HCT116 (cell line): ENCODE measurements around the gene WDFY2. TPM values are rescaled to one million over a fixed set of nuclear protein-coding genes. Genes with fewer than 3 reads are reported as not detected.

Source experiments
- ATAC-seq: fragments of 200-7000 bp; cut with Tn5 transposase; 2 replicates; pipeline ENCODE4 v1.9.1; 2020; ENCODE audit warnings: mild to moderate bottlenecking, moderate library complexity
- BruUV-seq: library from RNA; stranded (reverse); fragments of 400-500 nt; replicated peaks from 2 replicates; lab custom pipeline; 2021; lab: Mats Ljungman, UMichigan
- CTCF ChIA-PET: fragments of 300-600 bp; sonication (Branson Sonifier 250); formaldehyde crosslinking; loops from one replicate; lab custom pipeline; 2021; ENCODE audit warnings: antibody characterized with exemption; lab: Charles Lee
- POLR2A ChIA-PET: fragments of 300-600, 350-600 bp; sonication (Branson Sonifier 250); formaldehyde crosslinking; loops from one replicate; lab custom pipeline; 2021; ENCODE audit warnings: antibody characterized with exemption; lab: Charles Lee
- RAD21 ChIA-PET, 2 experiments: fragments of 300-600 bp; sonication (Branson Sonifier 250); formaldehyde crosslinking; loops; one replicate each; lab custom pipeline; 2023; ENCODE audit warnings: low total read pairs in 2 of 2; ENCODE audit not compliant: uncharacterized antibody in 2 of 2, unreplicated experiment in 2 of 2, low non-redundant PET in 1 of 2; lab: Charles Lee
- DNase-seq: peaks from one replicate; pipeline ENCODE4 v3.0.0-alpha.2; 2010; ENCODE audit warnings: low read depth, low spot score
- H2AFZ ChIP-seq: fragments of 200-600 bp; shearing (Covaris generic), sonication (generic); 2 replicates; pipeline ENCODE4 v1.6.1; 2017; ENCODE audit warnings: low read depth, mixed run types, mixed read lengths, antibody characterized with exemption, low read length; ENCODE audit not compliant: poor library complexity, severe bottlenecking
- H3K27ac ChIP-seq: 2 replicates; pipeline ENCODE4 v1.5.1; 2012; ENCODE audit warnings: low read depth, low read length
- H3K27me3 ChIP-seq: fragments of 200-600 bp; sonication (generic); 2 replicates; pipeline ENCODE4 v1.6.1; 2016; ENCODE audit warnings: mixed run types, low read length, mixed read lengths; ENCODE audit not compliant: insufficient read depth
- H3K36me3 ChIP-seq, 2 experiments: fragments of 200-500 bp in 1 of 2; fragments of 200-600 bp in 1 of 2; sonication (Bioruptor generic) in 1 of 2; sonication (generic) in 1 of 2; 2 replicates each; pipeline versions ENCODE4 v1.5.1 to v1.6.1; 2014 to 2016; ENCODE audit warnings: low read length in 2 of 2, inconsistent platforms in 1 of 2, mixed read lengths in 1 of 2, mixed run types in 1 of 2; ENCODE audit not compliant: insufficient read depth in 2 of 2, control insufficient read depth in 1 of 2
- H3K4me1 ChIP-seq, 2 experiments: fragments of 200-600 bp in 1 of 2; sonication (generic) in 1 of 2; 2 replicates each; pipeline versions ENCODE4 v1.5.1 to v1.6.1; 2012 to 2017; ENCODE audit warnings: low read length in 2 of 2, inconsistent platforms in 1 of 2, mild to moderate bottlenecking in 1 of 2, mixed read lengths in 1 of 2, mixed run types in 1 of 2, moderate library complexity in 1 of 2; ENCODE audit not compliant: insufficient read depth in 2 of 2, control insufficient read depth in 1 of 2
- H3K4me2 ChIP-seq: fragments of 200-600 bp; sonication (generic); 2 replicates; pipeline ENCODE4 v1.6.1; 2017; ENCODE audit warnings: mixed run types, low read length, mixed read lengths
- H3K4me3 ChIP-seq, 2 experiments: fragments of 200-600 bp in 1 of 2; sonication (generic) in 1 of 2; replicated peaks in 1 of 2; 2 replicates each; pipeline ENCODE4 v1.5.1; 2011 to 2016; ENCODE audit warnings: low read length in 2 of 2, control low read depth in 1 of 2, low read depth in 1 of 2, mild to moderate bottlenecking in 1 of 2, mixed read lengths in 1 of 2, mixed run types in 1 of 2
- H3K79me2 ChIP-seq: fragments of 200-600 bp; sonication (generic); 2 replicates; pipeline ENCODE4 v1.6.1; 2017; ENCODE audit warnings: mild to moderate bottlenecking, mixed run types, low read length, moderate library complexity, mixed read lengths; ENCODE audit not compliant: insufficient read depth
- H3K9ac ChIP-seq: fragments of 200-600 bp; sonication (generic); 2 replicates; pipeline ENCODE4 v1.6.1; 2016; ENCODE audit warnings: low read length, mixed read lengths
- H3K9me2 ChIP-seq: fragments of 200-600 bp; sonication (generic), shearing (Covaris generic); 2 replicates; pipeline ENCODE4 v1.6.1; 2017; ENCODE audit warnings: mixed run types, mild to moderate bottlenecking, moderate library complexity; ENCODE audit not compliant: insufficient read depth
- H3K9me3 ChIP-seq, 2 experiments: fragments of 200-500 bp in 1 of 2; fragments of 200-600 bp in 1 of 2; sonication (Bioruptor generic) in 1 of 2; sonication (generic) in 1 of 2; 2 replicates each; pipeline ENCODE4 v1.6.1; 2014 to 2017; ENCODE audit warnings: low read length in 2 of 2, mixed read lengths in 2 of 2, inconsistent platforms in 1 of 2, low read depth in 1 of 2, mild to moderate bottlenecking in 1 of 2, mixed run types in 1 of 2, moderate library complexity in 1 of 2; ENCODE audit not compliant: control insufficient read depth in 1 of 2, insufficient read depth in 1 of 2
- H4K20me1 ChIP-seq: fragments of 200-600 bp; sonication (generic), shearing (Covaris generic); 2 replicates; pipeline ENCODE4 v1.6.1; 2017; ENCODE audit warnings: mixed run types, mild to moderate bottlenecking, moderate library complexity; ENCODE audit not compliant: insufficient read depth
- CBX3 ChIP-seq: IDR thresholded peaks from 2 replicates; pipeline ENCODE4 v1.6.1; 2012; ENCODE audit warnings: low read depth
- CEBPB ChIP-seq: IDR thresholded peaks from 2 replicates; pipeline ENCODE4 v1.6.1; 2012; ENCODE audit warnings: low read depth
- CTCF ChIP-seq, 3 experiments: fragments of 200-600 bp in 1 of 3; sonication (generic) in 1 of 3; IDR thresholded peaks in 2 of 3; conservative IDR thresholded peaks in 1 of 3; 2 replicates each; pipeline ENCODE4 v1.5.1; 2012 to 2017; ENCODE audit warnings: low read depth in 2 of 3, low read length in 2 of 3, antibody characterized with exemption in 1 of 3, borderline replicate concordance in 1 of 3, control low read depth in 1 of 3, mild to moderate bottlenecking in 1 of 3, mixed read lengths in 1 of 3, mixed run types in 1 of 3, moderate library complexity in 1 of 3; ENCODE audit not compliant: insufficient read depth in 1 of 3
- ELF1 ChIP-seq: IDR thresholded peaks from 2 replicates; pipeline ENCODE4 v1.6.1; 2012; ENCODE audit warnings: low read depth, borderline replicate concordance
- JUND ChIP-seq: IDR thresholded peaks from 2 replicates; pipeline ENCODE4 v1.6.1; 2012
- TCF7L2 ChIP-seq: IDR thresholded peaks from 2 replicates; pipeline ENCODE4 v1.7.0; 2011; ENCODE audit warnings: borderline replicate concordance, inconsistent platforms; ENCODE audit not compliant: insufficient read depth, insufficient read length; ENCODE audit errors: extremely low read depth
- intact Hi-C: fragments of 100-400 bp; cut with micrococcal nuclease; formaldehyde crosslinking; loops from 2 replicates; pipeline ENCODE4 v1.10.0; 2022
- total RNA-seq: library from RNA; stranded (reverse); gene quantifications from one replicate; pipeline ENCODE4 v1.2.1, GENCODE V29; 2021; ENCODE audit not compliant: unreplicated experiment
- TF ChIP-seq, protein P1 (sequence below): IDR thresholded peaks from 2 replicates; pipeline ENCODE4 v1.6.1; 2011; ENCODE audit warnings: mild to moderate bottlenecking, low read length, moderate library complexity; ENCODE audit not compliant: insufficient replicate concordance; ENCODE audit errors: extremely low read depth
- TF ChIP-seq, protein P2 (sequence below): IDR thresholded peaks from 2 replicates; pipeline ENCODE4 v1.6.1; 2012

The WDFY2 gene
- total RNA-seq, 1 experiment from 2014 or later = 6.1 TPM

- ChIA-PET POLR2A (no interaction called here), CTCF (no interaction called here), RAD21 (no interaction called here)
- BruUV-seq = no TSS peak
- Histone ChIP-seq H2AFZ (no peak overlapping the region), H4K20me1 (no peaks in the 10 kb centered on the region), H3K4me3 (no peak overlapping the region), H3K36me3 (no peaks in the 10 kb centered on the region), H3K79me2 (no peaks in the 10 kb centered on the region), H3K4me1 (no peaks in the 10 kb centered on the region), H3K9me2 (no peaks in the 10 kb centered on the region), H3K9ac (no peak overlapping the region), H3K27ac (no peak overlapping the region), H3K27me3 (no peaks in the 10 kb centered on the region), H3K4me2 (no peak overlapping the region), H3K9me3 (peaks cover 9 to 10% of the 10 kb centered on the region in 2 experiments; a peak in 2 of 4 replicates)
- peak; percentile 64; the same call in 1 of the 2 replicates for TF ChIP-seq CBX3
- TF ChIP-seq CEBPB = no peak
- intact Hi-C loops = no loop called here
- DNase-seq (no peak), ATAC-seq (no peak)
These were observed 163.5 kb downstream of the WDFY2 start for GRCh38 chr13:51747438-51748434.

GRCh38 chr13:51756651-51757050 lies 172.4 kb downstream of the WDFY2 start:
- H3K4me1 ChIP-seq = no peaks in the 10 kb centered on the region
- H3K9me3 ChIP-seq = no peaks in the 10 kb centered on the region
- TF ChIP-seq TCF7L2 = no peak
- no peak for TF ChIP-seq CTCF (IDR thresholded peaks at IDR 0.05 in 2 of 3, conservative IDR thresholded peaks at IDR 0.05 in 1 of 3; ENCODE audit: borderline replicate concordance in 1 of 3, insufficient read depth in 1 of 3, low read depth in 2 of 3, low read length in 2 of 3)
- TF ChIP-seq ELF1 = no peak
- TF ChIP-seq, protein P1, sequence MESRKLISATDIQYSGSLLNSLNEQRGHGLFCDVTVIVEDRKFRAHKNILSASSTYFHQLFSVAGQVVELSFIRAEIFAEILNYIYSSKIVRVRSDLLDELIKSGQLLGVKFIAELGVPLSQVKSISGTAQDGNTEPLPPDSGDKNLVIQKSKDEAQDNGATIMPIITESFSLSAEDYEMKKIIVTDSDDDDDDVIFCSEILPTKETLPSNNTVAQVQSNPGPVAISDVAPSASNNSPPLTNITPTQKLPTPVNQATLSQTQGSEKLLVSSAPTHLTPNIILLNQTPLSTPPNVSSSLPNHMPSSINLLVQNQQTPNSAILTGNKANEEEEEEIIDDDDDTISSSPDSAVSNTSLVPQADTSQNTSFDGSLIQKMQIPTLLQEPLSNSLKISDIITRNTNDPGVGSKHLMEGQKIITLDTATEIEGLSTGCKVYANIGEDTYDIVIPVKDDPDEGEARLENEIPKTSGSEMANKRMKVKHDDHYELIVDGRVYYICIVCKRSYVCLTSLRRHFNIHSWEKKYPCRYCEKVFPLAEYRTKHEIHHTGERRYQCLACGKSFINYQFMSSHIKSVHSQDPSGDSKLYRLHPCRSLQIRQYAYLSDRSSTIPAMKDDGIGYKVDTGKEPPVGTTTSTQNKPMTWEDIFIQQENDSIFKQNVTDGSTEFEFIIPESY = no peak
- TF ChIP-seq, protein P2, sequence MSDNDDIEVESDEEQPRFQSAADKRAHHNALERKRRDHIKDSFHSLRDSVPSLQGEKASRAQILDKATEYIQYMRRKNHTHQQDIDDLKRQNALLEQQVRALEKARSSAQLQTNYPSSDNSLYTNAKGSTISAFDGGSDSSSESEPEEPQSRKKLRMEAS = no peak
- no peak for TF ChIP-seq JUND
- CTCF ChIA-PET = no interaction called here
- no peaks in the 10 kb centered on the region for H4K20me1 ChIP-seq
- ATAC-seq = no peak
- no peaks in the 10 kb centered on the region for H3K9me2 ChIP-seq
- no peaks in the 10 kb centered on the region for H3K27me3 ChIP-seq
- DNase-seq = no peak
- BruUV-seq = no TSS peak
- no peak overlapping the region for H2AFZ ChIP-seq
- no peak overlapping the region for H3K4me2 ChIP-seq
- H3K9ac ChIP-seq = no peak overlapping the region
- H3K4me3 ChIP-seq = no peak overlapping the region
- RAD21 ChIA-PET = no interaction called here
- no peak overlapping the region for H3K27ac ChIP-seq
- H3K36me3 ChIP-seq = no peaks in the 10 kb centered on the region; a peak in 1 of 4 replicates
- POLR2A ChIA-PET = no interaction called here
- intact Hi-C loops = no loop called here
- H3K79me2 ChIP-seq = no peaks in the 10 kb centered on the region
